Measurements from ENCODE around the gene BIRC7. TPM values are rescaled to one million over a fixed set of nuclear protein-coding genes. Genes with fewer than 3 reads are reported as not detected.
A peak's percentile ranks its signal among the peaks of the same experiment; 100 is the strongest.

The BIRC7 gene
- total RNA-seq, 1 donor from 2014 or later, result 1.2 TPM

GRCh38 chr20:63223121-63223825, 12.4 kb upstream of the BIRC7 start:
- Mint-ChIP-seq H3K4me1 (ENCODE audit: unreplicated experiment) (peaks cover 15% of the 10 kb centered on the region), H3K27ac (no peak overlapping the region), H3K27me3 (peaks cover 14% of the 10 kb centered on the region), H3K36me3 (no peaks in the 10 kb centered on the region), H3K4me3 (no peak overlapping the region), H3K9me3 (no peaks in the 10 kb centered on the region)
- no peak for DNase-seq (ENCODE audit: extremely low spot score, unreplicated experiment)
- TF ChIP-seq CTCF (conservative IDR thresholded peaks at IDR 0.05), result peak; percentile 84

- Mint-ChIP-seq H3K9me3 (no peaks in the 10 kb centered on the region), H3K27ac (no peak overlapping the region), H3K36me3 (no peaks in the 10 kb centered on the region), H3K27me3 (peaks cover 14% of the 10 kb centered on the region), H3K4me1 (ENCODE audit: unreplicated experiment) (peaks cover 15% of the 10 kb centered on the region), H3K4me3 (no peak overlapping the region)
- TF ChIP-seq CTCF (conservative IDR thresholded peaks at IDR 0.05), result no peak
- no peak for DNase-seq (ENCODE audit: extremely low spot score, unreplicated experiment)
Measured at GRCh38 chr20:63223826-63224207, 11.9 kb upstream of the BIRC7 start.

GRCh38 chr20:63224412-63225081, 11.2 kb upstream of the BIRC7 start:
- DNase-seq (ENCODE audit: extremely low spot score, unreplicated experiment), result no peak
- peak; percentile 29 for TF ChIP-seq CTCF (conservative IDR thresholded peaks at IDR 0.05)
- Mint-ChIP-seq H3K4me3 (no peak overlapping the region), H3K9me3 (no peaks in the 10 kb centered on the region), H3K27me3 (peaks cover 14% of the 10 kb centered on the region), H3K27ac (no peak overlapping the region), H3K36me3 (no peaks in the 10 kb centered on the region), H3K4me1 (ENCODE audit: unreplicated experiment) (peaks cover 18% of the 10 kb centered on the region)

- TF ChIP-seq CTCF (conservative IDR thresholded peaks at IDR 0.05), result no peak
- no peak overlapping the region for H3K4me3 Mint-ChIP-seq
- H3K4me1 Mint-ChIP-seq (ENCODE audit: unreplicated experiment), result peaks cover 20% of the 10 kb centered on the region
- H3K27me3 Mint-ChIP-seq, result peaks cover 11% of the 10 kb centered on the region
- no peaks in the 10 kb centered on the region for H3K36me3 Mint-ChIP-seq
- no peak for DNase-seq (ENCODE audit: extremely low spot score, unreplicated experiment)
- H3K9me3 Mint-ChIP-seq, result no peaks in the 10 kb centered on the region
- no peak overlapping the region for H3K27ac Mint-ChIP-seq
Measured at GRCh38 chr20:63225082-63225454, 10.6 kb upstream of the BIRC7 start.

GRCh38 chr20:63226042-63226943, 9.4 kb upstream of the BIRC7 start:
- H3K27me3 Mint-ChIP-seq, result peaks cover 12% of the 10 kb centered on the region
- H3K27ac Mint-ChIP-seq, result no peak overlapping the region
- peaks cover 31% of the 10 kb centered on the region for H3K4me1 Mint-ChIP-seq (ENCODE audit: unreplicated experiment)
- no peak for TF ChIP-seq CTCF (conservative IDR thresholded peaks at IDR 0.05)
- no peaks in the 10 kb centered on the region for H3K36me3 Mint-ChIP-seq
- H3K4me3 Mint-ChIP-seq, result no peak overlapping the region
- no peak for DNase-seq (ENCODE audit: extremely low spot score, unreplicated experiment)
- H3K9me3 Mint-ChIP-seq, result no peaks in the 10 kb centered on the region
